Activated CD4-positive, alpha-beta T cell treated with anti-CD3 and anti-CD28 coated beads, Interleukin-2, amount 50 U/mL, for 16 hours (primary cell): ENCODE data around the gene PIK3CD.
A peak's percentile ranks its signal among the peaks of the same experiment; 100 is the strongest.
"Not testable (repeated sequence)": the region's sequence is repeated elsewhere in the genome, so short reads cannot be mapped to it uniquely, and the experiment has no call there.

Experiments used
- DNase-seq: peaks from one replicate; pipeline ENCODE4 v3.0.0-alpha.2; 2020

Gene PIK3CD

DNA sequence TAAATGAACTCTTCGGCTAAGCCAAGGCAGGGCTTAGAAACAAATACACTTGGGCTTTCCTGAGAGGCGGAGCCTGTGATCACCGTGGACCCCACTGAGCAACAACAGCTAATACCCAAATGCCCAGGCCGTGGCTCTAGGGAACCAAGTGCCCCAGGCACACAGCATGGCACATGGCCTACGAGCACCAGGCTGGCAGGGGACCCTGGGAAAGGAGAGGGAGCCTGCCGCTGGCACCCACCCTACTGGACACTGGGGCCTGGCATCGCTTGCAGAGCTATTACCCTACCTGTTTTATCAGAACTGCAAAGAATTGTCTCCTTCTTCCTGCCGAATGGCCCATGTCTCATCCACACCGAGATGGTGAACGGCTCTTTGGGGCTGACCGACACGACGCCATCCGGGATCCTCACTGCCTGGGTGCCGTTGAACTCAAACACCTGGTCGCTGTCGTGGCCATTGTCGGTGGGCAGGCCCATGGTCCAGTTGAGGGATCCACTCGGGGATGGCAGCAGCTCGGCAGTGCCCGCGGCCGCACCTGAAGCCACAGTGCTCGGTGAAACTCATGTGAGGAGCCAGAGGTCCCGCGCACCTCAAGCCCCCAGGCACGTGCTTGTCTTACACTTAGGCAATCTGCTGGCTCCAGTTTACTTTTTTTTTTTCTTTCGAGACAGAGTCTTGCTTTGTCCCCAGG lies 92.7 kb downstream of the PIK3CD start:
- DNase-seq: no peak

DNA sequence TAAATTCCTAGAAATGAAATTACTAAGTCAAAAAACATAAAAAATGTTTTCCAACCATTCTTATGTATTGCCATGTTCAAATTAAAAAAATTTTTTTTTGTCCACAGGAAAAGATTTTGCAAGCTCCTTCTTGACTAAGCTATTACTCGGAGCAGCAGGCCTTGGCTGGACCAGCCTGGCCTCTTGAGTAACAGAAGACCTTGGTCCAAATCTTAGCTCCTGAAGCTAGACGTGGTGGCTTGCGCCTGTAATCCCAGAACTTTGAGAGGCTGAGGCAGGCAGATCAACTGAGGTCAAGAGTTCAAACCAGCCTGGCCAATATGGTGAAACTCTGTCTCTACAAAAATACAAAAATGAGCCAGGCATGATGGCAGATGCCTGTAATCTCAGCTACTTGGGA lies 94.7 kb downstream of the PIK3CD start:
- DNase-seq: no peak

DNA sequence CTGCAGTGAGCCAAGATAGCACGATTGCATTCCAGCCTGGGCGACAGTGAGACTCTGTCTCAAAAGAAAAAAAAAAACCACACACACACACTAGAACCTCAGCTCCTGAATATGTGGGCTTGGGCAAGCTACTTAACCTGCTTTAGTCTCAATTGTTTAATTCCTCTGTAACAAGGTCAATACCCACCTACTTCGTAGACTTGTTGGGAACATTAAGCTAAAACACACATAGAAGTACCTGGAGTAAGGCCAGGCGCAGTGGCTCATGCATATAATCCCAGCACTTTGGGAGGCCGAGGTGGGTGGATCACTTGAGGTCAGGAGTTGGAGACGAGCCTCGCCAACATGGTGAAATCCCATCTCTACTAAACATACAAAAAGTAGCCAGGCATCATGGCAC lies 95.1 kb downstream of the PIK3CD start:
- DNase-seq: no peak

DNA sequence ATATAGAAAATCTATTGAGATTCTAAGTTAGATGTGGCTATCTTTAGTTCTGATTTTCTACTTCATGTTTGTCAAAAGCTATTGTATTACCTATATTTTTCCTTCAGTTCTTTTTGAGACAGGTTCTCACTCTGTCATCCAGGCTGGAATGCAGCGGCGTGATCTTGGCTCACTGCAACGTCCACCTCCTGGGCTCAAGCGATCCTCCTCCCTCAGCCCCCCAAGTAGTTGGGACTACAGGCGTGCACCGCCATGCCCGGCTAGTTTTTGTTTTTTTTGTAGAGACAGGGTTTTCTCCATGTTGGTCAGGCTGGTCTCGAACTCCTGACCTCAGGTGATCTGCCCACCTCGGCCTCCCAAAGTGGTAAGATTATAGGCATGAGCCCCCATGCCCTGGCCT lies 96.9 kb downstream of the PIK3CD start:
- not testable (repeated sequence) for DNase-seq

- DNase-seq: no peak
Measured at GRCh38 chr1:9749361-9749760, 97.8 kb downstream of the PIK3CD start.

DNA sequence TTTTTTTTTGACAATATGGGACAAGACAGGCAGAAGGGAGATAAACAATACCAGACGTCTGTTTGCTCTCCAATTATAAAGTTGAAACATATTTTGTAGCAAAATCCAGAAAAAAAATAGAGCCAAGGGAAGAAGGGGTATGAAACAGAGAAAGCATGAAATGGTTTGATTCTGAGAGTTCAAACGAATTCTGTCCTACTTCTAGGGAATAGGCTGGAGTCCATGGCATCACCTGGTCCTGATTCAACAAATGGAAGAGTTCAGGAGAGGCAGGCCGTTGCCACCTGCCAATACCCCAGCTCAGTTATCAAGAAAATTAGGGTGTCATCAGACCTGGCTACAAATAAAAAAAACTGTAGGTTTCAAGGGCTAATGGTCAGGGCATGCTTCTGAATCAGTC lies 100.4 kb downstream of the PIK3CD start:
- DNase-seq: no peak

GRCh38 chr1:9753121-9753531 lies 101.6 kb downstream of the PIK3CD start:
- no peak for DNase-seq

GRCh38 chr1:9755441-9755995 lies 104.0 kb downstream of the PIK3CD start:
- DNase-seq: no peak

DNA sequence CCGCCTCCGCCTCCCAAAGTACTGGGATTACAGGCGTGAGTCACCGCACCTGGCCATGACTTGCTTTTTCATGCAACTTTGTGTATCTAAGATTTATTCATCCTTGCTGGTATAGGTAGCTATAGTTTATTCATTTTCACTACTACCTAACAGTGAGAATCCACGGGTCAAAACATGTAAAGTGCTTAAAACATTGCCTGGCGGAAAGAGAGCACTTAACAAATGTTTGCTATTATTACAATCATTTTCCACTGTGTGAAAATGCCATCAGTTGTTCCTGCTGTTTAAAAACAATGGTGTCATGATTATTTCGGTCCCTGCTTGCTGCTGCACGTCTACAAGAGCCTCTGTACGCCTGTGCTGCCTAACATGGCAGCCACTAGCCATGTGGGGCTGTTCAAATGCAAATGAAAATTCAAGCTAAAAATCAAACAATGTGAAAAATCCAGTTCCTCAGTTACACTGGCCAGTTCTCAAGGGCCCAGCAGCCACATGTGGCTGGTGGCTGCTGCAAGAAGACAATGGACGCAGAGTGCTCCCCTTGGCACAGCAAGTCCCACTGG lies 107.1 kb downstream of the PIK3CD start:
- DNase-seq: no peak

GRCh38 chr1:9759939-9760338 lies 108.4 kb downstream of the PIK3CD start:
- DNase-seq: no peak

DNA sequence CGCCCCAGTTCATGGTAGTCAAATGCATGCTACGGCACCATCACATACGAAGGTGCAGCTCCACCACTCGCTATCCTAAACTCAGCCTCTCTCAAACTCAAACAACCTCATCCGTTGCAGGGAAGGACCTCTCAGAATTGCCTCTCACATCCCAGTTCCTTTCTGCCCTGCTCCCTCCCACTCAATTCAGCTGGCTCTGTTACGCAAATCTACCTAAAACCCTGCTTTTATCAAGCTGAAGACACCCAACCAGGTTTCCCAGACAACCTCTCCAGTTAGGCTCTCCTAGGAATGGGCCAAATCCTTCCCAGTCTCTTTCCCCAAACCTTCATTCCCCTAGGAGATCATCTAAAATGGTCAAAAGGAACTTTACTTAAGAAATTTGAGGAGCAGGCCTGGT lies 109.3 kb downstream of the PIK3CD start:
- DNase-seq: no peak

DNA sequence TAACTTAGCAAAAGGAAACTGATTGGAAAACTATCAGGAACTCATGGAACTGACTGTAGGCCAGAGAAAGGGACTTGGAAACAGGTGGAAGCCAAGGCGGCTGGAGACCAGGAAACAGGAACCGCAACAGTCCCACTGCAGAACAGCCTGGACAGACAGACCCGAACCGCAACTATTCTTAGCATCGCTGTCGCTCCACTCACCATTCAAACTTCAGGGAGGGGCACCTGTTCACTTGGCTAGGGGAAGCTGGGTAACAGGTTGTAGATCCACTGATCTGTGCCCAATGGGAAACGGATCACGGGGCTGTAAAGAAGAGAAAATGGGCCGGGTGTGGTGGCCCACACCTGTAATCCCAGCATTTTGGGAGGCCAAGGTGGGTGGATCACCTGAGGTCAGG lies 110.3 kb downstream of the PIK3CD start:
- DNase-seq: no peak

- not testable (repeated sequence) for DNase-seq
Measured at GRCh38 chr1:9762446-9762845, 110.9 kb downstream of the PIK3CD start.

DNA sequence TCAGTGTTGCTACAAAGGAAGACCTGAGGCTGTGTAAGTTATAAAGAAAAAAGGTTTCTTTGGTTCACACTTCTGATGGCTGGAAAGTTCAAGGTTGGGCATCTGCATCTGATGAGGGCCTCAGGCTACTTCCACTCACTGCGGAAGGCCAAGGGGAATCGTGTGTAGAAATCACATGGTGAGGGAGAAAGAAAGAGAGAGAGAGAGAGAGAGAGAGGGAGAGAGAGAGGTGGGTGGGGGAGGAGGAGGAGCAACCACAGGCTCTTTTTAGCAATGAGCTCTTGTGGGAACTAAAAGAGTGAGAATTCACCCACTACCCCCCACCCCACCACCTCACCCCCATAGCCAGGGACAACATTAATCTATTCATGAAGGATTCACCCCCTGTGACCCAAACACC lies 112.4 kb downstream of the PIK3CD start:
- DNase-seq: no peak

GRCh38 chr1:9764550-9764949 lies 113.0 kb downstream of the PIK3CD start:
- no peak for DNase-seq

- no peak for DNase-seq
Measured at GRCh38 chr1:9766759-9767442, 115.4 kb downstream of the PIK3CD start.

GRCh38 chr1:9767964-9768668 lies 116.6 kb downstream of the PIK3CD start:
- DNase-seq: peak; percentile 43

- DNase-seq: no peak
Measured at GRCh38 chr1:9768983-9769382, 117.5 kb downstream of the PIK3CD start.

- no peak for DNase-seq
Measured at GRCh38 chr1:9770298-9770697, 118.8 kb downstream of the PIK3CD start.

DNA sequence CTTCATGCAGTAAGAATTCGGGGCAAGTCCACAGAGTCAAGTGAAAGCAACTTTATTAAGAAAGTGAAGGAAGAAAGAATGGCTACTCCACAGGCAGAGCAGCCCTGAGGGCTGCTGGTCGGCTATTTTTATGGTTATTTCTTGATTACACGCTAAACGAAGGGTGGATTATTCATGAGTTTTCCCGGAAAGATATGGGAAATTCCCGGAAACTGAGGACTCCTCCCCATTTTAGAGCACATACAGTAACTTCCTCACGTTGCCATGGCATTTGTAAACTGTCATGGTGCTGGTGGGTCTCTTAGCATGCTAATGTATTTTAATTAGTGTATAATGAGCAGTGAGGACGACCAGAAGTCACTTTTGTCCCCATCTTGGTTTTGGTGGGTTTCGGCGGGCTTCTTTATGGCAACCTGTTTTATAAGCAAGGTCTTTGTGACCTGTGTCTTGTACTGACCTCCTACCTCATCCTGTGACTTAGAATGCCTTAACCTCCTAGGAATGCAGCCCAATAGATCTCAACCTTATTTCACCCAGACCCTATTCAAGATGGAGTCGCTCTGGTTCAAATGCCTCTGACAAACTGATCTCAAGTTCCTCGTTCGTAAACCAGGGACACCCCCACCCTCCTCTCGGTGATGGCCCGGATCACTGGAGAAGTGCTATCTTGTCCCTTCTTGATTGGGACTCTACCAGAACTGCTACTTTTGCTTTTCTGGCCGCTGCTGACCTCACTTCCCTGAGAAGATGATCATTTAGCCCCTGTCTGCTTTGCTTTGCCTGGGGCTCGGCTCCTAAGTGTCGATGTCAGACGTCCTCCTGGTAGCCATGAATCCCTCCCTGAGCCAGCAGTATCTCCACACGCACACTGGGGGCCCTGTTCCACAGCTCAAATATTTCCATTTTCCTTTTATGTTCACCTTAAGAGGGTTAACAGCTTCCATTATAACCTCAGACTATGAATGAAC lies 123.5 kb downstream of the PIK3CD start:
- DNase-seq: no peak

DNA sequence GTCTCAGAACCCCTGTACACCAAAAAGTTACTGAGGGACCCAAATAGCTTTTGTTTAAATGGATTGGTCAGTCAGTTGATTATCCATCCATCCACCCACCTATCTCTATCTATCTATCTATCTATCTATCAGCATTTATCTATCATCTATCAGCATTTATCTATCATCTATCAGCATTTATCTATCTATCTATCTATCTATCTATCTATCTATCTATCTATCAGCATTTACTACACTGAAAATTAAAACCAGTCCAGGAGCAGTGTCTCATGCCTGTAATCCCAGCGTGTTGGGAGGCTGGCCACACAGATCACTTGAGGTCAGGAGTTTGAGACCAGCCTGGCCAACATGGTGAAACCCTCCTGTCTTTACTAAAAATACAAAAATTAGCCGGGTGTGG lies 125.2 kb downstream of the PIK3CD start:
- no peak for DNase-seq
